HUDEP-2 (cell line): ENCODE results near the gene DAPK1.

ENCODE experiments used
- DNase-seq, 76 experiments: peaks; one replicate each; lab custom pipeline; 2025; ENCODE audit not compliant: unreplicated experiment in 76 of 76; lab: John Stamatoyannopoulos, UW

Gene DAPK1

DNA sequence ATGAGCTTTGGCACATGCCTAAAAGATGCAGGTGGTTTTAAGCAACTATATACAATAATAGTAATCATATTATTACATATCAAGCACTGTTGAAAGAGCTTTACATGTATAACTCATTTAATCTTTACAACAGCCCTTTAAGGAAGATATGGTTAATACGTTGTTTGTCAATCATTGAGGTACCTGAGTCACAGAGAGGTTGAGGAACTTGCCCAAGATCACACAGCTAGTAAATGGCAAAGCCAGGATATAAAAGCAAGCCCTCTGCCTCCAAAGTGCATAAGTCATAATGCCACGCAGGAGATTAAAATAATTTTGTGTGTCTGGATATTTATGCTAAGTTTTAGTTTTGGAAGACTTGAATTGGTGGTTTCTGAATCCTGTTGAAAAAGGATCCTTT lies 90.2 kb downstream of the DAPK1 start:
- DNase-seq: no peak

DNA sequence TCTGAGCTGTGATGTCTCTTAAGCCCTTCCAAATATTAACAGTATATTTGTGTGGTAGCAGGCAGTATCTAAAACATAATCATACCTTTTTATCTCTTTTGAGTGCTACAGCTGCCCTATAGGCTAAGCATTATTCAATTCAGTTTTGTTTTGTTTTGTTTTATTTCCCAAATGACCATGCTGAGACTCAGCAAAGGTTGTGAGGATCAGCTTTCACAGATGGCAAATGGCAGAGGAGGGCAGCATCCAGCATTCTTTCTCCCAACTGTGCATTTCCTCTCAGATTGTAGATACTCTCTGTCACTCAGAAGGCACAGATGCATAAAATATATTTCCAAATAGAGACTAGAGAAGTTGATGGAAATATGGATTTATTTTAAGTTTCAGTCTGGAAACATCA lies 90.7 kb downstream of the DAPK1 start:
- no peak for DNase-seq

DNA sequence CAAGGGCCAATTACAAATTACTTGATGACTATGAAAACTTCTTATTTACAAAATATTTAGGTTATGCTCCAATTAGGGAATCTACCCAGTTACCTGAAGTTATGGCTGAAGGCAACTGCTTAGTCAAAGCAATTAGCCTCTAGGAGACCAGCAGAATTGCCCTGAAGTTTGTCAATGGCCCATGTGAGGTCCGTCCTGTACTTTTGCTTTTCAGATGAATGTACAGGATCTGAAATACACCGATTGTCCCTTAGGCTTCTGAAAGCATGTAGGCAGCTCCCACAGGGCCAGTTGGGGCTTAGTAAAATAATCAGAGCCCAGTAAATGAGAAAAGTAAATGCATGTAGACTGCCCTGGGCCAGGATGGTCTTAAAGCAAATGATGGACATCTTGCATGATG lies 93.3 kb downstream of the DAPK1 start:
- DNase-seq: no peak

DNA sequence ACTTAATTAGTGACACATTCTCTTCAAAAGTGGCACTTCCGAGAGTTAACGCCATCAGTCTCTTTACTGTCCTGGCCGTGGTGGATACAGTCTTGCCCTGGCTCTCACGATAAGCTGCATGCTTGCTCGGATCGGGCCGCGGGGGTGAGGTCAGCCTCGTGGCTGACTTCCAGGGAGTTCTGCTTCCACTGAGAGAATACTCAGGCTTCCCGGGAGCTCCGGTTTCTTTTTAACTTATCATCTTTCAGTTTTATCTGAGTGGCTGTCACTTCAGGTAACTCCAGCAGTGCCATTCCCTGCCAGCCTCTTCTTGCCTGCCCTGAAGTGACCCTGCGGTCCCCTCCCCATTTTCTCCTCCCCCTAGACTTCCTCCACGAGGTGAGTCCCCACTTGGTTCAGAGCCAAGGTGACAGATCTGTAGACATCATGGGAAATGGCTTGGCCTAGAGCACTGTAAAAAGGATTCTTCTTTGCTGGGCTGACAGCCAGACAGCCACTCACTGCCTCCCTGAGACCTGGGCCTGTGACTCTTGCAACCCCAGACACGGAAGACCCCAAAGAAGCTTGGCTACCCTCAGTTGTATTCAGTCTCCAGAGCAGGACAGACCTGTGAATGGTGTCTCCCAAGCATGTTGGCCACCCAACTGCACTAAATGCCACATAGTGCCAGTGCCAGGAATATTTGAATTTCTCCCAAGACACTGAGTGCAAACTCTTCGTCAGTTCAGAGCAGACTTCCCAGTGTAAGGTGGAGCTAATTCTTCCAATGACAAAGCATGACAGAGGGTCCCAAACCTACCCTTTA lies 95.1 kb downstream of the DAPK1 start:
- no peak for DNase-seq

DNA sequence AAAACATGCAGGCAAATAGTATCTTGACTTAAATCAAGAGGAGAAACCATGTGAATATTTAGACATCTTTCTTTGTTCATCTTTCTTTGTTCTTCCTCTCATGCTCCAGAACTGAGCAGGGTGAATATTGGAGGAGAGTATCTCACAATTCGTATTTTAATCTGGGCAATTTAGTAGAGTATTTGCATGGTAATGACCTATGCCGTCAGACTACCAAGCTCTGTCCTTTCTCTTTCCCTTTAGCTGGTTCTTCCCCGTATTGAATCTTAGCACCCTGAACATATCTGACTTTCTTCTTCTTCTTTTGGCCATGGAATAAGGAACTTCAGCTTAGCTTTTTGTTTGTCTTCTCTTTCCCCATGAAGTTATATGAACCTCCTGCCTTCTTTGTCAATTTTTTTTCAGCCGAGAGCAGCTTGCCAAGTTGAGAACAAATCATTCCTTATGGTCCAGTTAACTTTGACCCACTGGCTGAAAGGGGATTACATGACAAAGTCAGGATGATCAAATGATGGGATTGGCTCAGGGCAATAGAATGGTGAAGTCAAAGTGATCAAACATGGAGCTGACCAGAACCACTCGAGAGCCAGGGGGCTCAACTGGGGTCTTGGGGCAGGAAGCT lies 95.8 kb downstream of the DAPK1 start:
- no peak for DNase-seq

DNA sequence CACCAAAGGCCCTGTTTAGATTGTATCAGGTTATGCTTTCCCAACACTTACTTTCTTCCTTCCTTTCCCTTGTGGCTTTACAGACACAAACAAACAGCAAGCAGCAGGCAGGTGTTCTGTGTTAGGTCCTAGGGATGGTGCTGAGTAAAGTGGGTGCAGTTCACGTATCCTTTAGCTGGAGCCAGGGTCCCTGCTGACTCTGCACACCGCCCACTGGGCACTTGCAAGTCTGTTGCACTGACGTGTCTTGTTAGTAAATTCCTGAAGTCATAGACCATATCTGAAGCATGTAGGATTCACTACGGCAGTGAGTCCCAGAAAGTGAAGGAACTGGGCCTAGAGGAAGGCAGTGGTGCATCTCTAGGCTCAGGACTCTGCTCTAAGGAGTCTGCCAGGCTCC lies 96.5 kb downstream of the DAPK1 start:
- no peak for DNase-seq

DNA sequence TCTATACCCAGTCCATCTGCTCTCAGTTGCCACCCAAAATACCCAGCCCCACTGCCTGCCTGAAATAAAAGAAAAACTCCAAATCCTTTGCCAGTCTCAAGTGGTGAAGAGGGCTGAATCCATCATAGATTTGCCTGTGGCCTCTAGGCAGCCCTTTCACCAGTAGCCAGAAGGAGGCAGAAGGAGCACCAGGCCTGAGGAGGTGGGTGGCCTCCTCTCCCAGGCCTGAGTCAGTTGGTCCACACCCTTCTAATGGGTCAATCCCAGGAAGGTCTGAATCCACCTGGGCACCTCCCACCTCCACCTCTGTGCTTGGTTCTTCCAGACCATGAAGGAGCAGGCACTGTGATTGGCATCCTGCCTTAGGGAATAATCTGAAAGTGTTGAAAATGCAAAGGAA lies 97.0 kb downstream of the DAPK1 start:
- DNase-seq: peak in 1 of 76 experiments; percentile 4

DNA sequence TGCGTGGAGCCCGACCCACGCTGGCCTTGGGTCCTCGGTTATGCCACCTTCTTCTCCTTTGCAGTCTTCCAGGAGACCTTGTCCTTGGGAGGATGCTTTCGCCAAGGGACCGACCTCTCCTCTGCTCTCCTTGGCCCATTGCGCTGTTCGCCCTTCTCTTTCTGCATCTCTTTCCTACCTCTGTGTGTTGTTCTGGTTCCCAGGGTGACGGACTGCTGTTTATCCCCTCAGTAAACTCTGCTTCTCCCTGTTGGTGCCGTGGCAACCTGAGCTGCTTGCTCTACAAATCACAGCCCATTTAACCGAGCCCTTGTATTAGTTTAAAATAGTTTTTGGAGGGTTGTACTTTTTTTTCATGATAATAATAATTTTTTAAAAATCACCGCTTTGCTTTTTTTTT lies 97.9 kb downstream of the DAPK1 start:
- no peak for DNase-seq

DNA sequence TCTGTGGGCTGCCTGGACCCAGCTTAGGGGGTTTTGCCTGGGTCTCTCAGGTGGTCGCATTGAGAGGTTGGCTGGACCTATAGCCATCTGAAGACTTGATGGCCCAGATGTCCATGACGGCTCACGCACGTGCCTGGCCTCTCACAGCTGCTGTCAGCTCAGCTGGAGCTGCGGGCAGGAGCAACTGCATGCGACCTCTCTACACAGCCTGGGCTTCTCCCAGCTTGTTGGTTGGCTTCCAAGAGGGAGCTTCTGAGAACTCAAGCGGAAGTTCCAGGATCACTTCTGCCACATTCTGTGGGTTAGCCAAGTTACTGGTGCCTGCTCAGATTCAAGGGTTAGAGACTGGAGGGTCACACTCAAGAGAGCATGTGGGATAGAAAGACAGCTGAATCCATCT lies 99.2 kb downstream of the DAPK1 start:
- peak in 20 of 76 experiments; percentile 7 to 60 (median 26) for DNase-seq

DNA sequence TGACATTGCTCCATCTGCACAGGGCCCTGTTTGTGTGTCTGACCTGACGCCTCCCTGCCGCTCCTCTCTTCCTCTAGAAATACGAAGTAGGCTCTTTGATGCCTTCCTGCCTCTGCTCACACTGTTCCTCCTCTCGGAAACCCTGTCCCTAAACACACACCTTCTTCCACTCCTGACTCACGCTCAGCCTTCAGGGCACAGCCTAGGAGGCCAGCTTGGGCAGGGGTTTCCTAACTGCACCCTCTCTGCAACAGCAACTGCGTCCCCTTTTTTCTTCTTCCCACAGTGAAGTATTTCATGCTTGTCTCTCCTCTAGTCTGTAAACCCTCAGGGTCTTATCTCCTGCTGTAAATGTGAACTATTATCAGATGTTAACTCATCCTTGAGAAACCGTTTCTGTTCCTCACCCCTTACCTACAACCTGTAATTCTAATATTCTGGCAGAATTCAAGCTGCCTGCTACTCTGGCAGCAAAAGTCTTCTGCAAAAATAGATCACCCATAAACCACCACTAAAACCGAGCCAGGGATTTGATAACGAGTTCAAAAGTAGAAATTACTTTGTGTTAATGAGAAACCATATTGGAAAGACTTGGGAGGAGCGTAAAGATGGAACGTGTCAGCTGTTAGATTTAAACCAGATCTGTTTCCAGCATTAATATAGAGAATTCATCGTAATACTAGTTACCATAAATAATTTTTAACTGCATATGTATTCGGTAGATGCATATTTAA lies 100.2 kb downstream of the DAPK1 start:
- peak in 38 of 76 experiments; percentile 9 to 80 (median 31) for DNase-seq

DNA sequence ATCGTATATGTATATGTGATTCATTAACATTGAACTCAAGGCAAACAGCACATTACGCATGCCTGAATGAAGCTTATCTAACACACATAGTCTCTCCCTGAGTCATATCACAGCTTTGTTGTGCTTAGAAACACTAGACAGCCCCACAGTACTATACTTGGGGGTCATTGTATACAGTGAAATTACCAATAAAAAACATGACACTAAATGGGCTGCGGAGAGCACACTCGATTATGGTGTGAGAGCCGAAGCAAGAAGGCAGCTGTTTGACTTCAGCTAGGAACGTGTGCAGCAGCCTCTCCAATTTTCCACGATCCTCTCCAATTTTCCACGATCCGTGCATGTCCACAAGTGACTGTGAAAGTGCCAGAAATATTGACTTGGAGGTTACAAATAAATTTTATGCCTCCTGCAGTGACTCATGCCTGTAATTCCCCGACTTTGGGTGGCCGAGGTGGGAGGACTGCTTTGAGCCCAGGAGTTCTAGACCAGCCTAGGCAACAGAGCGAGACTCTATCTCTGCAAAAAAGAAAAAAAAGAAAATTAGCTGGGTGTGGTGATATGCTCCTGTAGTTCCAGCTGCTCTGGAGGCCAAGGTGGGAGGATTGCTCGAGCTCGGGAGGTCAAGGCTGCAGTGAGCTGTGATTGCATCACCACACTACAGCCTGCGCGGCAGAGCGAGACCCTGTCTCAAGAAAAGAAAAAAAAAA lies 102.4 kb downstream of the DAPK1 start:
- DNase-seq: peak in 10 of 76 experiments; percentile 5 to 37 (median 21)

DNA sequence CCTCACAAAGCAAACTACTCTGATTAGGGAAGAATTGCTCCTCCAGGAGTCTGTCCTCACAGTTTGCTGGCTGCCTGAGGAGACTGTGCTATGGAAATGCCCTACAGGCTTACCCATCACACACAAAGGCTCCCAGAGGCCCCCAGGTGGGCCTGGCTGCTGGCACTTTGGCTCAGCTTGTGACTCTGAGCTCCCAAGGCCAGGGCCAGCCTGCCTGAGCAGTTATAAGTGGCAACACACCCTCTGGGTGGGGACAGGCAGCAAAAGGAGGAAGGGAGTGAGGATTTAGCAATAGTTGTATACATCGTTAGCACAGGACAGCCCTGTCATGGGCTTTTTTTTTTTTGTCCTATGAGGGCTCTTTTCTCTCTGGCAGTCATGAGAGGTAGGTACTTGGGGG lies 103.5 kb downstream of the DAPK1 start:
- DNase-seq: peak in 43 of 76 experiments; percentile 5 to 55 (median 23)

DNA sequence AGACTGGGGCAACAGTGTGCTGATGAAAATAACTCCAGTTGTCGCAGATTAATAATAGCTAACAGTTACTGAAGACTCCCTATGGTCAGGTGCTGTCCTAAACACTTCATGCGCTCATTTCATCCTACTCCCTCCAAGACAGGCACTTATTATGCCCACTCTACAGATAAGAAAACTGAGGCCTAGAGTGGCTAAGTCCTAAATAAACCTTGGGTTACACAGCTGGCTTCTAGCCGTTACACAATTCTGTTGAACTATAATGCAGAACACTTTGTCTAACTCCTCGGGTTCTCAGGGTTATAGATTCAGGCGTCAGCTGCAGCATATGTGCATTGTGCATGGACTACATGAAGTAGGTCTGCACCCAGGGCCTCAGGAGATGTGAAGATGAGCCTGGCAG lies 103.9 kb downstream of the DAPK1 start:
- DNase-seq: no peak

DNA sequence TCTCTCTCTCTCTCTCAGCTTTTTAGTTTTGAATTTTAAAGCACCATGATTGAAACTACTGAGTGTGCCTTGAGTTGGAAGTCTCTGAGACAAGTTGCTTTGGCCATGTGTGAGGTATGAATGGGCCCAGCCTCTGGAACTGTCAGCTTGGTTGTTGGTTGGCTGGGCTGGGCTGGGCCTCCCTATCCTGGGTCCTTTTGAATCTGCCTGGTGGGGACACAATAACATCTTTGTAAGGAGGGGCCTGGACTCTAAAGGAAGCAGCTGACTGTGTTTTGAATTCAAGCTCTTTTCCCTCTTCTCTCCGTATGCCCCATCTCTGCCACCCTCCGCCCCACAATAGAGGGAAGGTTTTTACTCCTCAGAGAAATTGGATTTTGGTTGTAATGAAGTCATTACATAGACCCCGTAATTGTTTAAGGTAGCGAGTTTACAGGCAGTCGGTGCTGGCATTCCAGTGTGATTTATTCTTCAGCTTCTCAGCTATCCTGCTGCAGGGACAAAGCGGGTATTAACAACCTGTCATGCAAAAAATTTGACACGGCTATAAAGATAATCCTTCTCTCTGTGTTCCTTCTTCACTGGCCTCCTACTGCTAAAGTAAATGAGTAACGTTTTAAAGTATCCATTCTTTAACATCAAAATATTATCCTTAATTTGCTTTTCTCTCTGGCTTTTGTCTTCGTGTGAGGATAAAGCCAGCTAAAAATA lies 105.4 kb downstream of the DAPK1 start:
- no peak for DNase-seq

DNA sequence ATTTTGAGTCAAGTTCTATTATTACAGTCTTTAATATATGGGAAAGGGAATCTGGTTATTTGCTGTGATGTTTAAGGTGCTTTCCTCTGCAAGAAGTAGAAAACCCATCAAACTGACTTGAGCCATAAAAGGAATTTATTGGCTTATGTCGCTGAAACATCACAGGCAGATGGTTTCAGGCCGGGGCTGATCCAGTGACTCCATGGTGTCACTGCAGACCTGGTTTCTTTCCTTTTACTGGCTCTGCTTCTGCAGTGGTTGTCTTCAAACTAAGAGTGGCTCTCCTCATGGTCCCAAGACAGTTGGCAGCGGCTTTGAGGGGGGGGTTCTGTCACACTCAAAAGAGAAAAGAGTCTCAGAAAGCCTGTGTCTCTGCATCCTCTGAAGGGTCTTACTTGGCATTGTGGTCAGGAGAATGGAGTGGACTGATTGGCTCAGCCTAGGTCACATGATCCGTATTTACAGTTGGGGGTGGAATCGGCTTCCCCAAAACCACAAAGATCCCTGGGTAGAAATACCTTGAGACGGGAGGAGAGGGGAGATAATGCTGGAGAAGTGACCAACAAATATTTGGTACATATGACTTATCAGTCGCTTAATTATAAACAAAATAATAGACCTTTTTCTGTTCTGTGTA lies 106.3 kb downstream of the DAPK1 start:
- DNase-seq: no peak

DNA sequence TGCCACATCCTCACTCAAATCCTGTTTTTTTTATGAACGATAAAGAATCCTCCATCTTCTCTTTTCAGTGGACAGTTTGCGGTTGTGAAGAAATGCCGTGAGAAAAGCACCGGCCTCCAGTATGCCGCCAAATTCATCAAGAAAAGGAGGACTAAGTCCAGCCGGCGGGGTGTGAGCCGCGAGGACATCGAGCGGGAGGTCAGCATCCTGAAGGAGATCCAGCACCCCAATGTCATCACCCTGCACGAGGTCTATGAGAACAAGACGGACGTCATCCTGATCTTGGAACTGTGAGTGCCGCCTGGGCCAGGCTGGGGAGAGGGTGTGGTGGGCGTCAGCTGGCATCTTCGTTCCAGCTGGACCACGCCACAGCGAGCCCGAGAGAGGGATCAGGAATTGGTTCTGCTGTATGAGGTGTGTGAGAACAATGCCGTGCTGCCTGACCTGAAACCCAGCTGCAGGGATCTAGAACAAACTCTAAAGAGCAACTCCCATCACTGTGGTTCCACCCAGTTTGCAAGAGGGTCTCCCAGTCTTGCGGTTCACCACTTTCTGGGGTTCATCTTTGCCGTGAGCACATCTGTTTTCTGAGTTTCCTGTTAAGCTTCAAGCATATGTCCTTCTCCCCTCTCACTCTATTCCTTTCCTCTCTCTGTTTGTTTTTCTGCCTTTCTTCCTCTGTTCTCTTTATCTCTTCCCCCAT lies 107.4 kb downstream of the DAPK1 start:
- DNase-seq: no peak

DNA sequence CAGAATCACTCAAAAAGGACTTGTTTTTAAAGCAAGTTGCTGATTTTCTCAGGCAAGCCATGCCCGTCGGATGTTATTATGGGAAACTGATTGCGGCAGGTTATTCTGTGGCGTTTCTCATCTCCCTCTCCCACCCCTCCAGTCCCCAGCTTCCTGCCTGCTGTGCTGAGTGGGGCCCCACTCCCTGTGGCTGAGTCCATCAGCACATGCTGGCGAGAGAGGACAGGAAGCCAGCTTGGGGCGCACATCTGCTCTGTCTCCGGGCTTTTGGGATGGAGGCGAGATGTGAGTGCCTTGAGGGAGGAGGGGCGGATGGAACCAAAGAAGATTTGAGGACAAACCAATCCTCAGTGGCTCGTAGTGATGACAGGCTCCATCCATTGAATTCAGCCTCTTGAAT lies 108.0 kb downstream of the DAPK1 start:
- no peak for DNase-seq

DNA sequence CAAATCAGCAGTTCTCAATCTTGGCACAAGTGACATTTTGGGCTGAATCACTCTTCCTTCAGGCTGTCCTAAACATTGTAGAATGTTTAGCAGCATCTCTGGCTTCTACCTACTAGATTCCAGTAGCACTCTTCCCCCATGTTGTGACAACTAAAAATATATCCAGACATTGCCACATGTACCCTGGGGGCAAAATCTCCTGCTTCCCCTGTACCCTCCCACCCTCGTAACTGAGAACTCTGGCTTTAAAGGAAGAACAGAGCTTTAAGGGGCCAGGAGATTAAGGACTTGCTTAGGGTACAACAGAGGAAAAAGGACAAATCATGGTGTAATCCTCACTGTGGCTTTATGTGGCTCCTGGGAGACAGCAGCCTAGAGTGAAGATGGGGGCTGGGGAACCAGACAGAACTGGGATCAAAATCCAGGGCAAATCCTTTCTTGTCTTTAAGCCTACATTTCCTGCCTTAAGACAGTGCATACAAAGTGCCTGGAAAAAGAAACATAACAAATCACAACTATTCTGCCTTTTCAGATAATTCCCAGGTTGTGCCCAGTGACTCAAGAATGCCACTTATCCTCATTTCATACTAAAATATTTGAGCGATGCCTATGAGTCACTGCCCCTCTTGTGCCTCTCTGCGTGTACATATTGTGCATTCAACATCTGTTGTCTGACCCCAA lies 109.3 kb downstream of the DAPK1 start:
- no peak for DNase-seq

DNA sequence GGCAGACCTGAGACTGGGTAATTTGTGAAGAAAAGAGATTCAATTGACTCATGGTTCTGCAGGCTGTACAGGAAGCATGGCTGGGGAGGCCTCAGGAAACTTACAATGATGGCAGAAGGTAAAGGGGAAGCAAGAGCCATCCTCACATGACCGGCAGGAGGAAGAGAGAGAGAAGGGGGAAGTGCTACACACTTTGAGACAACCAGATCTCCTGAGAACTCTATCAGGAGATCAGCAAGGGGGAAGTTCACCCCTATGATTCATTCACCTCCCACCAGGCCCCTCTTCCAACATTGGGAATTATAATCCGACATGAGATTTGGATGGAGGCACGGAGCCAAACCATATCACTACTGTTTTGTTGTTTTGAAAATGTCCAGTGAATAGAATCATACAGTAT lies 110.2 kb downstream of the DAPK1 start:
- DNase-seq: no peak
